Trophoblast cell (in vitro differentiated cells and primary cell): Measurements from ENCODE around the gene SNRK.

ENCODE experiments used
- DNase-seq, 2 donors: peaks; one replicate each; pipeline ENCODE4 v3.0.0-alpha.2; 2016
- H2AFZ ChIP-seq: 2 replicates; pipeline ENCODE4 v1.6.1; 2013; ENCODE audit warnings: low read length, moderate library complexity, mild to moderate bottlenecking; ENCODE audit not compliant: insufficient read depth, poor library complexity
- H2AK5ac ChIP-seq: 2 replicates; pipeline ENCODE4 v1.6.1; 2013; ENCODE audit warnings: mild to moderate bottlenecking, low read length
- H2BK120ac ChIP-seq: 2 replicates; pipeline ENCODE4 v1.6.1; 2013; ENCODE audit warnings: low read length, mild to moderate bottlenecking, moderate library complexity; ENCODE audit not compliant: insufficient read depth, poor library complexity
- H2BK12ac ChIP-seq: 2 replicates; pipeline ENCODE4 v1.6.1; 2013; ENCODE audit warnings: mild to moderate bottlenecking, low read length, moderate library complexity
- H2BK5ac ChIP-seq: 2 replicates; pipeline ENCODE4 v1.6.1; 2013; ENCODE audit warnings: low read length, low read depth, moderate library complexity, mild to moderate bottlenecking; ENCODE audit not compliant: poor library complexity
- H3K14ac ChIP-seq: 2 replicates; pipeline ENCODE4 v1.6.1; 2013; ENCODE audit warnings: mild to moderate bottlenecking, low read length
- H3K18ac ChIP-seq: 2 replicates; pipeline ENCODE4 v1.6.1; 2013; ENCODE audit warnings: mild to moderate bottlenecking, low read length
- H3K23ac ChIP-seq: 2 replicates; pipeline ENCODE4 v1.6.1; 2013; ENCODE audit warnings: low read length
- H3K27ac ChIP-seq: 2 replicates; pipeline ENCODE4 v1.5.1; 2013; ENCODE audit warnings: low read depth, mild to moderate bottlenecking, inconsistent platforms, low read length, moderate library complexity
- H3K27me3 ChIP-seq: 2 replicates; pipeline ENCODE4 v1.6.1; 2013; ENCODE audit warnings: inconsistent platforms, mild to moderate bottlenecking, low read length, moderate library complexity; ENCODE audit not compliant: insufficient read depth
- H3K36me3 ChIP-seq, 2 experiments: 1 replicate in 1 of 2; 2 replicates in 1 of 2; pipeline ENCODE4 v1.6.1; 2013; ENCODE audit warnings: low read length in 2 of 2, mild to moderate bottlenecking in 2 of 2, moderate library complexity in 1 of 2; ENCODE audit not compliant: insufficient read depth in 2 of 2, control insufficient read depth in 1 of 2
- H3K4ac ChIP-seq: 2 replicates; pipeline ENCODE4 v1.6.1; 2013; ENCODE audit warnings: low read depth, mild to moderate bottlenecking, low read length, moderate library complexity
- H3K4me1 ChIP-seq, 2 experiments: 1 replicate in 1 of 2; 2 replicates in 1 of 2; pipeline ENCODE4 v1.6.1; 2013; ENCODE audit warnings: low read length in 2 of 2, mild to moderate bottlenecking in 2 of 2, moderate library complexity in 1 of 2; ENCODE audit not compliant: insufficient read depth in 2 of 2, control insufficient read depth in 1 of 2
- H3K4me2 ChIP-seq: 2 replicates; pipeline ENCODE4 v1.6.1; 2013; ENCODE audit warnings: inconsistent platforms, mild to moderate bottlenecking, low read length, moderate library complexity
- H3K4me3 ChIP-seq: 2 replicates; pipeline ENCODE4 v1.5.1; 2013; ENCODE audit warnings: mild to moderate bottlenecking, low read depth, low read length, inconsistent platforms
- H3K79me1 ChIP-seq: one replicate; pipeline ENCODE4 v1.6.1; 2013; ENCODE audit warnings: low read length
- H3K79me2 ChIP-seq: 2 replicates; pipeline ENCODE4 v1.6.1; 2013; ENCODE audit warnings: low read length, mild to moderate bottlenecking; ENCODE audit not compliant: control insufficient read depth, insufficient read depth, poor library complexity
- H3K9ac ChIP-seq: 2 replicates; pipeline ENCODE4 v1.6.1; 2013; ENCODE audit warnings: mild to moderate bottlenecking, low read length
- H3K9me3 ChIP-seq: 2 replicates; pipeline ENCODE4 v1.6.1; 2013; ENCODE audit warnings: low read depth, mild to moderate bottlenecking, control low read depth, inconsistent platforms, low read length; ENCODE audit not compliant: insufficient read depth
- H4K12ac ChIP-seq: 2 replicates; pipeline ENCODE4 v1.6.1; 2013; ENCODE audit warnings: low read depth, mild to moderate bottlenecking, low read length, moderate library complexity
- H4K8ac ChIP-seq: 2 replicates; pipeline ENCODE4 v1.6.1; 2013; ENCODE audit warnings: low read depth, mild to moderate bottlenecking, low read length, moderate library complexity
- H4K91ac ChIP-seq: one replicate; pipeline ENCODE4 v1.6.1; 2013; ENCODE audit warnings: low read depth, mild to moderate bottlenecking, low read length, moderate library complexity
- WGBS: extraction: QIAGEN DNeasy Blood & Tissue Kit; methylation state at CpG from one replicate; pipeline ENCODE4 v1.1.7; 2013; ENCODE audit warnings: missing lambda C conversion rate; ENCODE audit not compliant: insufficient read length, insufficient coverage; ENCODE audit errors: extremely low coverage; 5-methylcytosine and 5-hydroxymethylcytosine counted together

SNRK gene

DNA sequence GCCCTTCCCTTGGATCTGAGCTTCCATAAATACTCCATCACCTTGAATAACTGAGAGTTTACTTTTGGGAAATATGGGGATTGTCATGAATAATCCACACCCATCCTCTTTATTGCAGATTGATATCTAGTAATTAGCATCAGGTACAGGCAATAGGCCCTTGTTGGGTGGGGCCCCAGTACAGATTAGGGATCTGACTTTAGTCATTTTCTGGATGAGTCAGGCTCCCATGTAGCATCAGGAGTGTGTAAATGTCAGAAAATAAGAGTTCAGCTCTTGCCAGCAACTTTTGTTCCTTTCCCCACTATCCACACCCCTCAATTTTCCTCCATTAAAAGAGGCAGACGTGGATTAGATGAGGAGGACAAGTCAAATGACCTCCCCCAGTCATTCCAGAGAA lies 17.7 kb upstream of the SNRK start:
- Histone ChIP-seq H3K27ac (no peak overlapping the region), H3K4ac (no peak overlapping the region), H3K27me3 (no peaks in the 10 kb centered on the region), H3K4me3 (no peak overlapping the region), H3K9me3 (no peaks in the 10 kb centered on the region), H3K18ac (no peak overlapping the region), H3K4me2 (no peak overlapping the region), H3K23ac (no peak overlapping the region), H2AK5ac (no peak overlapping the region), H3K79me1 (no peaks in the 10 kb centered on the region), H3K36me3 (no peaks in the 10 kb centered on the region), H2BK12ac (no peak overlapping the region), H4K91ac (no peak overlapping the region), H4K12ac (no peak overlapping the region), H2BK120ac (no peak overlapping the region), H2BK5ac (no peak overlapping the region), H3K79me2 (no peaks in the 10 kb centered on the region), H3K4me1 (no peaks in the 10 kb centered on the region), H3K9ac (no peak overlapping the region), H4K8ac (no peak overlapping the region), H2AFZ (no peak overlapping the region), H3K14ac (no peak overlapping the region)
- no CpG with 5 or more reads among the region's 1 CpG for WGBS
- no peak for DNase-seq

DNA sequence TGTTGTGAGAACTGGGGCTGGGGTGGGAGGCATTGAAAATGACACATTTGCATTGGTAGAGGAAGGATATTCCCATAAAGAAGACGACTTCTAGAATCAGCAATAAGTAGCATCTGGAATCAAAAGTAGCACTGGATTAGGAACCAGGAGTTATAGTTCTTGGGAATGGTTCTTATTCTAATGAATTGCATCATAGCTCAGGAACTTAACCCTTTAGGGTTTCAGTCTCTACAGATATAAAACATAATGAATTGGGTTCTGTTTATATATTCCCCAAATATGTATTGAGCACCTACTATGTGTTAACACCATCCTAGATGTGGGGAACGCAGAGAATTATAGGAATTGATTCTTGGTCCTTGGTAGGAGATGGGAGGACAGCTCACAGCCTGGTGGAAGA lies 16.3 kb upstream of the SNRK start:
- Histone ChIP-seq H2BK12ac (no peak overlapping the region), H4K8ac (no peak overlapping the region), H3K36me3 (no peaks in the 10 kb centered on the region), H4K12ac (no peak overlapping the region), H3K18ac (no peak overlapping the region), H4K91ac (no peak overlapping the region), H3K4me1 (no peaks in the 10 kb centered on the region), H3K4me3 (no peak overlapping the region), H3K4ac (no peak overlapping the region), H2BK120ac (no peak overlapping the region), H3K9me3 (no peaks in the 10 kb centered on the region), H3K27ac (no peak overlapping the region), H3K79me2 (no peaks in the 10 kb centered on the region), H3K4me2 (no peak overlapping the region), H2AK5ac (no peak overlapping the region), H2AFZ (no peak overlapping the region), H3K79me1 (no peaks in the 10 kb centered on the region), H3K9ac (no peak overlapping the region), H3K27me3 (no peaks in the 10 kb centered on the region), H3K23ac (no peak overlapping the region), H2BK5ac (no peak overlapping the region), H3K14ac (no peak overlapping the region)
- DNase-seq = no peak
- WGBS = no CpG with 5 or more reads among the region's 2 CpGs

DNA sequence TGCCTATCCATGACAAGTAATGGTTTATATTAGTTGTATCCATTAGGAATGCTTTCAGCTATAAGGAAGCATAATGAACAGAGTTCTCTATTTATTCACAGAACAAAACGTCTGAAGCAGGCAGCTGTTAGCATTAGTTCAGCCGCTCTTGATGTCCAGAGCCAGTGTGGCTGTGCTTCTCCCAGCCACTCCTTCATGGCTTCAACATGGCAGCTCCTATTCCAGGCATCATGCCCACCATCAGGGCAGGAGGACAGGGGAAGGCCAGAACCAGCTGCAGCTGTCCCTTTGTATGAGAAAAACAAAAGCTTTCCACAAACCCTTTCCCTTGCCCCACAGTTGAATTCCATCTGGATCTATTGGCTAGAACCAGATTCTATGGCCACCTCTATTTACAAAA lies 12.9 kb upstream of the SNRK start:
- H4K91ac ChIP-seq = no peak overlapping the region
- no peak overlapping the region for H3K18ac ChIP-seq
- H3K9me3 ChIP-seq = no peaks in the 10 kb centered on the region
- H3K4ac ChIP-seq = no peak overlapping the region
- H2AK5ac ChIP-seq = no peak overlapping the region
- H3K4me1 ChIP-seq = no peaks in the 10 kb centered on the region
- no peak overlapping the region for H3K27ac ChIP-seq
- no peak overlapping the region for H4K8ac ChIP-seq
- no peak for DNase-seq
- H3K14ac ChIP-seq = no peak overlapping the region
- H2AFZ ChIP-seq = no peak overlapping the region
- H2BK120ac ChIP-seq = no peak overlapping the region
- no peak overlapping the region for H2BK12ac ChIP-seq
- H3K9ac ChIP-seq = no peak overlapping the region
- no peak overlapping the region for H3K23ac ChIP-seq
- H3K4me3 ChIP-seq = no peak overlapping the region
- no peak overlapping the region for H3K4me2 ChIP-seq
- H2BK5ac ChIP-seq = no peak overlapping the region
- H3K79me1 ChIP-seq = no peaks in the 10 kb centered on the region
- H3K27me3 ChIP-seq = no peaks in the 10 kb centered on the region
- H4K12ac ChIP-seq = no peak overlapping the region
- no peaks in the 10 kb centered on the region for H3K79me2 ChIP-seq
- no peaks in the 10 kb centered on the region for H3K36me3 ChIP-seq
- no CpG with 5 or more reads among the region's 2 CpGs for WGBS

DNA sequence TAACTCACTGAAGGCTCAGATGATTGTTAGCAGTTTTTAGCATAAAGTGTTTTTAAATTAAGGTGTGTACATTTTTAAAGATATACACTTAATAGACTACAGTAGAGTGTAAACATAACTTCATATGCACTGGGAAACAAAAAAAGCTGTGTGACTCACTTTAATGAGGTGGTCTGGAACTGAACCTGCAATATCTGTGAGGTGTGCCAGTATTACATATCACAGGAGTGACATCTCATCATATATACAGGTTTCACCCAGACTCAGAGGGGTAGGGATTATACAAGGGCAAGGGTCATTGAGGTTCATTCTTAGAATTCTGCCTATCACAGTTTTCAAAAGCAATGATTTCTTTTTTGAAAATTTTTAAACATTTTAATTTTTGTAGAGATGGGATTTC lies 7.3 kb upstream of the SNRK start:
- Histone ChIP-seq H3K4me1 (no peaks in the 10 kb centered on the region), H2AFZ (no peak overlapping the region), H2AK5ac (no peak overlapping the region), H4K12ac (no peak overlapping the region), H3K27me3 (no peaks in the 10 kb centered on the region), H3K4me2 (no peak overlapping the region), H4K8ac (no peak overlapping the region), H3K4ac (no peak overlapping the region), H3K79me2 (no peaks in the 10 kb centered on the region), H2BK5ac (no peak overlapping the region), H3K9ac (no peak overlapping the region), H3K36me3 (no peaks in the 10 kb centered on the region), H3K9me3 (no peaks in the 10 kb centered on the region), H3K14ac (no peak overlapping the region), H2BK12ac (no peak overlapping the region), H2BK120ac (no peak overlapping the region), H3K27ac (no peak overlapping the region), H4K91ac (no peak overlapping the region), H3K79me1 (no peaks in the 10 kb centered on the region), H3K18ac (no peak overlapping the region), H3K23ac (no peak overlapping the region), H3K4me3 (no peak overlapping the region)
- DNase-seq = no peak

DNA sequence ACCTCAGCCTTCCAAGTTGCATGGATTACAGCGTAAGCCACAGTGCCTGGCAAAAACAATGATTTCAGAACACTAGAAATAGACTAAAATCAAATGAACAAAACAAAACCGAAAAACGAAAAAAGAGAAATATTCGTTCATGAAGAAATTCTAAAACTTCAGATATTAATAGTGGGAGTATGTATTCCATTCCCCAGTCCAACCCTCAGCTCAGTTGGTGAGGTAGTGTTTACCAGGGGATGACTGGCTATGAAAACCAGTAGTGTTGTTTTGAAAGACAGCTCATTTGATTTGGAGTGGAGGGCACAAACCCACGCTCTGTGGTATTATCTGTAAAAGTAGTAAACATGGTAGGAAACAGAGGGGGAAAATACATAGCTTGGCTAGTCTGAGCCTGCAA lies 6.8 kb upstream of the SNRK start:
- no peak overlapping the region for H4K91ac ChIP-seq
- no peaks in the 10 kb centered on the region for H3K79me2 ChIP-seq
- no peak overlapping the region for H3K18ac ChIP-seq
- no peak overlapping the region for H3K4me2 ChIP-seq
- H3K14ac ChIP-seq = no peak overlapping the region
- H3K36me3 ChIP-seq = no peaks in the 10 kb centered on the region
- no CpG with 5 or more reads among the region's 5 CpGs for WGBS
- H3K9me3 ChIP-seq = no peaks in the 10 kb centered on the region
- no peak overlapping the region for H3K4me3 ChIP-seq
- H2BK5ac ChIP-seq = no peak overlapping the region
- H3K79me1 ChIP-seq = no peaks in the 10 kb centered on the region
- no peaks in the 10 kb centered on the region for H3K4me1 ChIP-seq
- H3K9ac ChIP-seq = no peak overlapping the region
- no peak overlapping the region for H3K4ac ChIP-seq
- H3K27ac ChIP-seq = no peak overlapping the region
- no peak overlapping the region for H2AK5ac ChIP-seq
- no peak overlapping the region for H3K23ac ChIP-seq
- H4K12ac ChIP-seq = no peak overlapping the region
- DNase-seq = no peak
- no peaks in the 10 kb centered on the region for H3K27me3 ChIP-seq
- H4K8ac ChIP-seq = no peak overlapping the region
- H2AFZ ChIP-seq = no peak overlapping the region
- no peak overlapping the region for H2BK120ac ChIP-seq
- H2BK12ac ChIP-seq = no peak overlapping the region
